Thymus (tissue), 11 donors: Measurements from ENCODE around the gene VWDE. TPM values are rescaled to one million over a fixed set of nuclear protein-coding genes. Genes with fewer than 3 reads are reported as not detected.

ENCODE experiments used
- DNase-seq, 9 donors: peaks; one replicate each; pipeline ENCODE4 v3.0.0-alpha.2; 2013; ENCODE audit warnings: low spot score in 9 of 9, low read depth in 6 of 9, missing footprints in 1 of 9
- H3K27ac ChIP-seq, 2 donors: one replicate each; pipeline ENCODE4 v1.5.1; 2013; ENCODE audit warnings: control low read depth in 1 of 2, low read depth in 1 of 2, low read length in 1 of 2, mild to moderate bottlenecking in 1 of 2, moderate library complexity in 1 of 2
- H3K27me3 ChIP-seq, 2 donors: one replicate each; pipeline ENCODE4 v1.5.1; 2013; ENCODE audit warnings: low read length in 1 of 2; ENCODE audit not compliant: control insufficient read depth in 2 of 2, insufficient read depth in 1 of 2
- H3K36me3 ChIP-seq, 2 donors: one replicate each; pipeline ENCODE4 v1.5.1; 2013; ENCODE audit warnings: low read length in 1 of 2, mild to moderate bottlenecking in 1 of 2, moderate library complexity in 1 of 2; ENCODE audit not compliant: control insufficient read depth in 2 of 2, insufficient read depth in 2 of 2
- H3K4me1 ChIP-seq, 2 donors: one replicate each; pipeline ENCODE4 v1.5.1; 2013; ENCODE audit warnings: low read length in 2 of 2; ENCODE audit not compliant: control insufficient read depth in 2 of 2, insufficient read depth in 2 of 2
- H3K4me3 ChIP-seq, 2 donors: one replicate each; pipeline ENCODE4 v1.5.1; 2013; ENCODE audit warnings: low read length in 2 of 2, control low read depth in 1 of 2, mild to moderate bottlenecking in 1 of 2
- H3K9me3 ChIP-seq, 2 donors: one replicate each; pipeline ENCODE4 v1.5.1; 2013; ENCODE audit warnings: low read length in 1 of 2, mild to moderate bottlenecking in 1 of 2; ENCODE audit not compliant: control insufficient read depth in 2 of 2, insufficient read depth in 1 of 2
- WGBS: extraction: QIAGEN DNeasy Blood & Tissue Kit; methylation state at CpG from one replicate; pipeline ENCODE4 v1.1.7; 2013; 5-methylcytosine and 5-hydroxymethylcytosine counted together
- polyA plus RNA-seq: library from polyadenylated mRNA; stranded (reverse); fragments of 200-250 nt; gene quantifications from one replicate; pipeline ENCODE4 v1.2.3, GENCODE V29; 2013
- total RNA-seq: library from RNA; stranded (reverse); fragments of 120-200 nt; gene quantifications from one replicate; pipeline ENCODE4 v1.2.4, GENCODE V29; 2013
- donor health status: healthy.

The VWDE gene
- total and polyA plus RNA-seq, 2 donors = 0.23 to 0.90 TPM

DNA sequence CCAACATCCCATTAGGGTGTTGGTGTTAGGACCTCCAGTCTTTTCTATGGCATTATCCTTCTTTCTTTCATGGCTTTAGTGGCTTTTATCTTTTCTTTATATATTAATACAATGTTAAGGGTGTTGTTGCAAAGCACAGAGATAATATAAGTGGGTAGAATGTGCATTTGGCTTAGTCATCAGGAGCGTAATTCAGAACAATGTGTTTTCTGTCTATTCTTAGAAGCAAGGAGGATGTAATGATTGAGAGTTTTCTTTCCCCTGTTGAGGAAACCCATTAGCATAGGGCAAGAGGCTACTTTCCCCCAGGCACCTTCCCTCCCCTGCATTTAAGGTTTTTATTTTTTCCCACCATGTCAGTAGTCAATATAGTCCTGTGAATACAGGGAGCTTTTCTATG lies 112.9 kb downstream of the VWDE start:
- no peaks in the 10 kb centered on the region for H3K4me1 ChIP-seq
- no peaks in the 10 kb centered on the region for H3K36me3 ChIP-seq
- H3K9me3 ChIP-seq = peaks cover 0 to 14% of the 10 kb centered on the region in 2 donors
- H3K27me3 ChIP-seq = no peaks in the 10 kb centered on the region
- no peak overlapping the region for H3K4me3 ChIP-seq
- WGBS = 95% methylated on average over 1 of the region's 1 CpG
- no peak for DNase-seq
- H3K27ac ChIP-seq = no peak overlapping the region

DNA sequence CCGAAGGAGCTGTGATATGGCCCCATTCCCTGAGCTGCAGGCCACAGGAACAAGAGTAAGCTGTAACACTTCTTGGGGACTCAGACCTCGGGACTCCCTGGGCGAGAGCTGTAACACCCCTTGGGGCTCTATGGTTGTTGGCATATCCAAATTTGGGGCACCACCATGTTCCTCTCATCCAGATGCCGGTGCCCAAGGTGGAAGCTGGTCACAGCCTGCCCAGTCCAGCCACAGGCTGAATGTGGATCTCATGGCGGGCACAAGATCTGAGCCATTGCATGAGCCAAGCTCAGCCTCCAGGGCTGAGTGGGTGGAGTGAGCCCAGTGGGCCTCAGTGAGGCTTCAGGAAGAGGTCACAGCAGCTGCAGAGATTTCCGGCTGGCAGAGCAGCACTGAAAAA lies 113.7 kb downstream of the VWDE start:
- DNase-seq = no peak
- H3K4me3 ChIP-seq = no peak overlapping the region
- WGBS = 78% methylated on average over 6 of the region's 6 CpGs
- H3K36me3 ChIP-seq = no peaks in the 10 kb centered on the region
- no peaks in the 10 kb centered on the region for H3K27me3 ChIP-seq
- H3K27ac ChIP-seq = no peak overlapping the region
- no peaks in the 10 kb centered on the region for H3K4me1 ChIP-seq
- H3K9me3 ChIP-seq = peaks cover 0 to 14% of the 10 kb centered on the region in 2 donors

DNA sequence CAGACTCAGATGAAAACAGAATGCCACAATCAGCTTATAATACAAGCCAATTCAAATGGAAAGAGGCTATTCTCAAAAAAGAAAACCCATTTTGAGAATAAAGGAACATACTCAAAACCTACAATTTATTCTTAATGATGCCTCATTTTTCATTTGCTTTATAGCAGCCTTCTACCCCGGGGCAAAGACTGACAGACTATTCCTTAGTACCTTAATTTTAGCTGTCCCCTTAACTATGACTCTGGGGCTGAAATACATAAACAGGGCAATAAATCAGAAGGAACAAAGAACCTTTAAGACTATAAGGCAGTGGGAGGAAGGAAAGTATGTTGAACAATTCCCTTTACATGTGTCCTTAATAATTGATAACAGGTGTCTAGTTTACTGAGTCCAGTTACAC lies 115.8 kb downstream of the VWDE start:
- H3K9me3 ChIP-seq = peaks cover 0 to 14% of the 10 kb centered on the region in 2 donors
- H3K4me1 ChIP-seq = no peaks in the 10 kb centered on the region
- H3K27ac ChIP-seq = no peak overlapping the region
- no peak for DNase-seq
- no peaks in the 10 kb centered on the region for H3K27me3 ChIP-seq
- H3K4me3 ChIP-seq = no peak overlapping the region
- no peaks in the 10 kb centered on the region for H3K36me3 ChIP-seq
- WGBS = 15% methylated on average over 1 of the region's 1 CpG

DNA sequence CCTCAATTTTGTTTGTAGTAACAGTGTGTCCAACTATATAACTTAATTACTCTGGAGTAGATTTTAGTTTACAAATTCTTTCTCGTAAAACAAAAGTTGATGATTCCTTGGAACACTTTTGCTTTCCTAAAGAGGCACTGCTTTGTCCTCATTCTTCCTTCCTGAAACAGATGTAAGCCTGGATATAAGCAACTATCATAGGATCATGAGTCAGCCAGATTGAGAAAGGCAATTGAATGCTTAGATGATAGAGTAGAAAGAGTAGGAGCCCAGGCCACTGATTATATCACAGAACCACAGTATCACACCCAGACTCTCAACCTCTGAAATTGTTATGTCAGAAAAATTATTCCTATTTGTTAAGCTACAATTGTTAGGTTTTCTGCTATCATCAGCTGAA lies 122.6 kb downstream of the VWDE start:
- H3K27me3 ChIP-seq = no peaks in the 10 kb centered on the region
- no peaks in the 10 kb centered on the region for H3K4me1 ChIP-seq
- DNase-seq = no peak
- H3K9me3 ChIP-seq = no peaks in the 10 kb centered on the region
- H3K36me3 ChIP-seq = no peaks in the 10 kb centered on the region
- no peak overlapping the region for H3K27ac ChIP-seq
- no peak overlapping the region for H3K4me3 ChIP-seq
- WGBS = 96% methylated on average over 1 of the region's 1 CpG

Other genes with a start within 250 kb of the VWDE start
- gene TMEM106B, start 192.6 kb downstream of the VWDE start, total RNA-seq = 23.7 TPM
- gene TMEM106B, start 192.6 kb downstream of the VWDE start, polyA plus RNA-seq = 12.5 TPM
- gene SCIN, start 166.9 kb upstream of the VWDE start, total RNA-seq = 0.33 TPM
- gene SCIN, start 166.9 kb upstream of the VWDE start, polyA plus RNA-seq = 0.37 TPM